ENCODE results near the gene GULP1. TPM values are rescaled to one million over a fixed set of nuclear protein-coding genes. Genes with fewer than 3 reads are reported as not detected.

GULP1 gene
- total and polyA plus RNA-seq, 12 donors: 5.8 to 122 (median 51.5) TPM

GRCh38 chr2:188291142-188291616 is 495 bp upstream of the GULP1 start:
- intact Hi-C loops (cut with DNase I): loop anchor here in 1 of 2 donors (10.0 kb wide), 1 partner anchor 224 kb away; no protein-coding TSS in a partner anchor
- Histone ChIP-seq H3K36me3 (replicated peaks in 1 of 2) (no peaks in the 10 kb centered on the region), H3K9me3 (replicated peaks in 1 of 3) (no peaks in the 10 kb centered on the region), H3K4me1 (replicated peaks in 1 of 2) (peaks cover 12 to 29% of the 10 kb centered on the region in 2 donors), H3K4me3 (peak overlapping the region; percentile 24 to 87 (median 59)), H3K27ac (peak overlapping the region; percentile 62 to 96 (median 93)), H3K27me3 (no peaks in the 10 kb centered on the region)
- peak in 6 of 7 donors; percentile 21 to 52 (median 29) for DNase-seq
- no peak for TF ChIP-seq POLR2A (IDR thresholded peaks at IDR 0.05)
- TF ChIP-seq CTCF (IDR thresholded peaks at IDR 0.05): no peak
- 2 to 4% (median 3%) methylated on average over 12 of the region's 12 CpGs for WGBS, 4 donors

GRCh38 chr2:188292348-188293239 is 920 bp downstream of the GULP1 start:
- Histone ChIP-seq H3K4me3 (peak overlapping the region; percentile 60 to 96 (median 82)), H3K4me1 (replicated peaks in 1 of 2) (peaks cover 12 to 33% of the 10 kb centered on the region in 2 donors), H3K36me3 (replicated peaks in 1 of 2) (no peaks in the 10 kb centered on the region), H3K27me3 (no peaks in the 10 kb centered on the region), H3K9me3 (replicated peaks in 1 of 3) (no peaks in the 10 kb centered on the region), H3K27ac (peak overlapping the region; percentile 62 to 96 (median 93))
- 1 to 6% (median 3%) methylated on average over 7 to 54 of the region's 54 CpGs for WGBS, 4 donors
- intact Hi-C loops (cut with DNase I): loop anchor here in 1 of 2 donors (10.0 kb wide), 1 partner anchor 222 kb away; no protein-coding TSS in a partner anchor
- no peak for TF ChIP-seq CTCF (IDR thresholded peaks at IDR 0.05)
- TF ChIP-seq POLR2A (IDR thresholded peaks at IDR 0.05): peak; percentile 9 to 81
- peak; percentile 76 to 90 (median 85) for DNase-seq

DNA sequence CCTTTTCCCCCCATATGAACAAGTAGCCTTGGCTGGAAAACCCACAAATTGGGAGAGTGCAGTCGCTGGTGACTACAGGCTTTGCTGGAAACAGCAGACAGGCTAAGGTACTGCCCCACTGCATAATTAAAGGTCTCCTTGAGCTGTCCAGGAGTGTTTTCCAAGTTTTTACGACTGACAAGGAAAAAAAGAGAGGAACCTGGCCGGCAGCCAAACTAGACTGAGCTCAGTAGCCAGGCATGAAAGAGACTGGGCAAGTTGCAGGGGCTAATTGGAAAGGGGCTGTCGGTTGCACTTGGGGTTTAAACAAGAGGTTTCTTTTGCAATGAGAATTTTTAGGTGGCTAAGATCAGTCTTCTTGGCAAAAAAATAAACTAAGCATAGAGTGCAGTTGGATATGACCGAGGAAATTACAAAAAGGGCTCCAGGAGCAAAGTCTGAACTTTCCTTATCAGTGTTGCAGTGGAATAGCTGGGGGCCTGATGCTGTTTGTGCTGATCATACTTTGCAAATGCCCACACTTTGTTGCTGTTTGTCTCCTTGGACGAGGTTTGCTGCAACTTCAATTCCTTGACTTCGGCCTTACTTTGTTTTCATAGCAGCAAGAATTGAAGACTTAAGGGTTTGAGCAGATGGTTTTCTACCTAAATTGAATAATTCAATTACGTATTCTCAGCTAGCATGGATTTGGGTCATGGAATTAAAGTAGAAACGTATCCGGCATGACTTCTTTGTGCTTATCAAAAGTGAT is 2.1 kb downstream of the GULP1 start:
- intact Hi-C loops (cut with DNase I): loop anchor here in 1 of 2 donors (10.0 kb wide), 1 partner anchor 221 kb away; no protein-coding TSS in a partner anchor
- H3K9me3 ChIP-seq (replicated peaks in 1 of 3): no peaks in the 10 kb centered on the region
- peak overlapping the region; percentile 62 to 96 (median 93) for H3K27ac ChIP-seq
- peak overlapping the region in 2 of 4 donors; percentile 7 to 87 for H3K4me3 ChIP-seq
- 15 to 22% (median 16%) methylated on average over 10 of the region's 10 CpGs for WGBS, 4 donors
- TF ChIP-seq CTCF (IDR thresholded peaks at IDR 0.05) (no peak), POLR2A (IDR thresholded peaks at IDR 0.05) (peak in 1 of 2 donors; percentile 65)
- no peaks in the 10 kb centered on the region for H3K36me3 ChIP-seq (replicated peaks in 1 of 2)
- DNase-seq: peak; percentile 80 to 93 (median 87)
- H3K4me1 ChIP-seq (replicated peaks in 1 of 2): peaks cover 12 to 33% of the 10 kb centered on the region in 2 donors
- H3K27me3 ChIP-seq: no peaks in the 10 kb centered on the region

Measured in adrenal gland (tissue), 12 donors.